Measurements from ENCODE around the gene OR51B6.

- TF ChIP-seq, protein P1, sequence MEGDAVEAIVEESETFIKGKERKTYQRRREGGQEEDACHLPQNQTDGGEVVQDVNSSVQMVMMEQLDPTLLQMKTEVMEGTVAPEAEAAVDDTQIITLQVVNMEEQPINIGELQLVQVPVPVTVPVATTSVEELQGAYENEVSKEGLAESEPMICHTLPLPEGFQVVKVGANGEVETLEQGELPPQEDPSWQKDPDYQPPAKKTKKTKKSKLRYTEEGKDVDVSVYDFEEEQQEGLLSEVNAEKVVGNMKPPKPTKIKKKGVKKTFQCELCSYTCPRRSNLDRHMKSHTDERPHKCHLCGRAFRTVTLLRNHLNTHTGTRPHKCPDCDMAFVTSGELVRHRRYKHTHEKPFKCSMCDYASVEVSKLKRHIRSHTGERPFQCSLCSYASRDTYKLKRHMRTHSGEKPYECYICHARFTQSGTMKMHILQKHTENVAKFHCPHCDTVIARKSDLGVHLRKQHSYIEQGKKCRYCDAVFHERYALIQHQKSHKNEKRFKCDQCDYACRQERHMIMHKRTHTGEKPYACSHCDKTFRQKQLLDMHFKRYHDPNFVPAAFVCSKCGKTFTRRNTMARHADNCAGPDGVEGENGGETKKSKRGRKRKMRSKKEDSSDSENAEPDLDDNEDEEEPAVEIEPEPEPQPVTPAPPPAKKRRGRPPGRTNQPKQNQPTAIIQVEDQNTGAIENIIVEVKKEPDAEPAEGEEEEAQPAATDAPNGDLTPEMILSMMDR (IDR thresholded peaks at IDR 0.05; ENCODE audit: low read depth, low read length) = no peak
- no peak for TF ChIP-seq POLR2A (IDR thresholded peaks at IDR 0.05; ENCODE audit: extremely low read depth, insufficient read length)
Measured at GRCh38 chr11:5343474-5344335, 7.6 kb upstream of the OR51B6 start, which contains the start of gene OR51B5.
